Endothelial cell of umbilical vein (primary cell): ENCODE results near the gene TMC4. TPM values are rescaled to one million over a fixed set of nuclear protein-coding genes. Genes with fewer than 3 reads are reported as not detected.

ENCODE experiments used
- BruUV-seq: library from RNA; stranded (reverse); fragments of 400-500 nt; replicated peaks from 2 replicates; lab custom pipeline; 2021; lab: Mats Ljungman, UMichigan
- CTCF ChIA-PET: fragments of 300-600, 350-600 bp; sonication (Branson Sonifier 250); formaldehyde crosslinking; loops from one replicate; lab custom pipeline; 2021; ENCODE audit warnings: antibody characterized with exemption, inconsistent platforms; lab: Charles Lee
- POLR2A ChIA-PET: fragments of 300-600, 350-600 bp; sonication (Branson Sonifier 250); formaldehyde crosslinking; loops from one replicate; lab custom pipeline; 2021; ENCODE audit warnings: antibody characterized with exemption, inconsistent platforms; lab: Charles Lee
- DNase-seq: peaks from one replicate; pipeline ENCODE4 v3.0.0-alpha.2; 2011; ENCODE audit warnings: low read depth, low spot score
- FAIRE-seq: peaks from 2 replicates; lab custom pipeline; 2011; peaks lifted over from hg19 to GRCh38; lab: Jason Lieb, UNC
- H2AFZ ChIP-seq: 2 replicates; pipeline ENCODE4 v1.6.0; 2012; ENCODE audit warnings: low read depth, low read length, control low read depth, inconsistent platforms
- H3K27ac ChIP-seq: 2 replicates; pipeline ENCODE4 v1.5.1; 2011; ENCODE audit warnings: low read depth, mild to moderate bottlenecking, control low read depth, low read length, moderate library complexity; ENCODE audit not compliant: insufficient read depth
- H3K27me3 ChIP-seq, 2 experiments: 2 replicates each; pipeline versions ENCODE4 v1.6.0 to v1.6.1; 2011; ENCODE audit warnings: low read length in 2 of 2, mixed read lengths in 1 of 2; ENCODE audit not compliant: control insufficient read depth in 2 of 2, insufficient read depth in 2 of 2
- H3K36me3 ChIP-seq, 2 experiments: 2 replicates in 1 of 2; 3 replicates in 1 of 2; pipeline ENCODE4 v1.5.1; 2011; ENCODE audit warnings: low read length in 2 of 2, mild to moderate bottlenecking in 1 of 2, moderate library complexity in 1 of 2; ENCODE audit not compliant: control insufficient read depth in 2 of 2, insufficient read depth in 2 of 2; ENCODE audit errors: extremely low read depth in 1 of 2
- H3K4me1 ChIP-seq: 3 replicates; pipeline ENCODE4 v1.5.1; 2011; ENCODE audit warnings: mild to moderate bottlenecking, low read length; ENCODE audit not compliant: control insufficient read depth, insufficient read depth; ENCODE audit errors: extremely low read depth
- H3K4me2 ChIP-seq: 2 replicates; pipeline ENCODE4 v1.6.1; 2011; ENCODE audit warnings: low read length, control low read depth, mixed read lengths; ENCODE audit not compliant: insufficient read depth
- H3K4me3 ChIP-seq, 3 experiments: fragments of 200-600 bp in 1 of 3; sonication (generic), shearing (Covaris generic) in 1 of 3; replicated peaks in 1 of 3; 2 replicates each; pipeline ENCODE4 v1.5.1; 2011 to 2016; ENCODE audit warnings: control low read depth in 3 of 3, low read length in 3 of 3, mild to moderate bottlenecking in 2 of 3, inconsistent platforms in 1 of 3, low read depth in 1 of 3, moderate library complexity in 1 of 3; ENCODE audit not compliant: insufficient read depth in 1 of 3
- H3K79me2 ChIP-seq: 2 replicates; pipeline ENCODE4 v1.6.0; 2012; ENCODE audit warnings: low read length, inconsistent platforms; ENCODE audit not compliant: control insufficient read depth, insufficient read depth
- H3K9ac ChIP-seq: replicated peaks from 2 replicates; pipeline ENCODE3; 2011; ENCODE audit warnings: low read length, control low read depth; ENCODE audit not compliant: insufficient read depth; ENCODE audit errors: extremely low read depth
- H3K9me1 ChIP-seq: replicated peaks from 3 replicates; pipeline ENCODE4 v1.6.0; 2011; ENCODE audit warnings: mild to moderate bottlenecking, low read length; ENCODE audit not compliant: control insufficient read depth, insufficient read depth; ENCODE audit errors: extremely low read depth
- H3K9me3 ChIP-seq: replicated peaks from 2 replicates; pipeline ENCODE4 v1.5.1; 2012; ENCODE audit warnings: low read length, inconsistent platforms; ENCODE audit not compliant: control insufficient read depth, insufficient read depth
- H4K20me1 ChIP-seq: replicated peaks from 2 replicates; pipeline ENCODE3; 2011; ENCODE audit warnings: mild to moderate bottlenecking, low read length; ENCODE audit not compliant: control insufficient read depth, insufficient read depth; ENCODE audit errors: extremely low read depth
- CTCF ChIP-seq, 2 donors: IDR thresholded peaks; 1 replicate in 1 of 2; 2 replicates in 1 of 2; pipeline ENCODE4 v1.5.1; 2011; ENCODE audit warnings: low read length in 2 of 2, mild to moderate bottlenecking in 2 of 2, moderate library complexity in 2 of 2, control low read depth in 1 of 2, inconsistent platforms in 1 of 2, low read depth in 1 of 2; ENCODE audit not compliant: insufficient read depth in 1 of 2; ENCODE audit errors: extremely low read depth in 1 of 2
- EZH2 ChIP-seq: IDR thresholded peaks from 2 replicates; pipeline ENCODE4 v1.6.1; 2012; ENCODE audit warnings: borderline replicate concordance, low read depth, mild to moderate bottlenecking, moderate library complexity, low read length, inconsistent platforms; ENCODE audit not compliant: severe bottlenecking
- FOS ChIP-seq: IDR thresholded peaks from 2 replicates; pipeline ENCODE4 v1.6.1; 2011; ENCODE audit warnings: mild to moderate bottlenecking, low read length, moderate library complexity, borderline replicate concordance; ENCODE audit not compliant: insufficient read depth
- GATA2 ChIP-seq: IDR thresholded peaks from 2 replicates; pipeline ENCODE4 v1.7.0; 2011; ENCODE audit warnings: low read depth, mild to moderate bottlenecking, moderate library complexity, mixed read lengths, low read length; ENCODE audit not compliant: insufficient read length, insufficient read depth
- JUN ChIP-seq: IDR thresholded peaks from 2 replicates; pipeline ENCODE4 v1.6.1; 2011; ENCODE audit warnings: borderline replicate concordance, low read depth; ENCODE audit not compliant: insufficient read length, insufficient read depth
- MYC ChIP-seq: IDR thresholded peaks from one replicate; pipeline ENCODE4 v1.6.1; 2011; ENCODE audit warnings: mild to moderate bottlenecking, low read depth, low read length
- POLR2A ChIP-seq: IDR thresholded peaks from 2 replicates; pipeline ENCODE4 v1.6.1; 2012; ENCODE audit warnings: low read depth, mild to moderate bottlenecking, control low read depth, low read length
- POLR2AphosphoS5 ChIP-seq: IDR thresholded peaks from 2 replicates; pipeline ENCODE4 v1.6.1; 2012; ENCODE audit warnings: low read depth, mild to moderate bottlenecking, control low read depth, low read length, moderate library complexity; ENCODE audit not compliant: insufficient read depth
- dilution Hi-C: fragments of 300-500 bp; cut with MboI; formaldehyde crosslinking; loops from one replicate; pipeline ENCODE4 v1.15.0; 2019; ENCODE audit warnings: low sequenced_read_pairs; ENCODE audit not compliant: extremely low pct_ligation_motif_present
- intact Hi-C: fragments of 100-400 bp; cut with micrococcal nuclease; formaldehyde crosslinking; loops from one replicate; pipeline ENCODE4 v1.10.0; 2022
- polyA plus RNA-seq, 4 experiments: library from polyadenylated mRNA; depleted of rRNA in 3 of 4; stranded (reverse) in 3 of 4; unstranded in 1 of 4; fragments of >200 nt; gene quantifications; 2 replicates each; pipeline versions ENCODE4 v1.2.1 to v1.2.3, GENCODE V29; 2011 to 2012; ENCODE audit warnings: missing spikeins in 1 of 4
- total RNA-seq: library from RNA; stranded (reverse); gene quantifications from 2 replicates; pipeline ENCODE4 v1.2.3, GENCODE V29; 2021
- TF ChIP-seq, protein P1 (sequence below): IDR thresholded peaks from 2 replicates; pipeline ENCODE4 v1.6.1; 2011; ENCODE audit not compliant: insufficient read depth, insufficient read length

TMC4 gene
- total and polyA plus RNA-seq, 2 donors (not counting 3 experiments of a cell fraction or from before 2014, with no cell fraction given) = 0.71 to 1.7 TPM

DNA sequence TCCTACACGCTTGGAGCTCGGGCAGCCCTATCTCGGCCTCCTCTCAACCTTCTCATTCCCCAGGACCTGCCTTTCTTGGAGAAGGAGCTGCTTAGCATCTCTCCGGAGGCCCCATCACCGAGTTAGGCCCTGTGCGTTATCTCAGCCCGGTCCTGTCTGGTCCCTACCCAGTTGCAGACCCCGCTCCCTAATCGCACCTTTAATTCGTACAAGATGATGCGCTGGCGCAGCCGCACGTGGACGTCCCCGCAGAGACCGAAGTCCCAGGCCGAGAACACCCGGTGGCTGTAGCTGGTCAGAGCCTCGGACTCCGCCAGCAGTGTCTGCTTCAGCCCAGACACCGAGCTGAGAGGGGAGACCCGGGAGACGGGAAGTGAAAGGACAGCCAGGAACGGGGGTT is 7.7 kb downstream of the TMC4 start:
- Histone ChIP-seq H3K9me3 (no peaks in the 10 kb centered on the region), H3K4me2 (no peak overlapping the region), H3K4me3 (no peak overlapping the region), H3K36me3 (no peaks in the 10 kb centered on the region), H3K4me1 (peaks cover 8% of the 10 kb centered on the region), H2AFZ (no peak overlapping the region), H3K9me1 (no peaks in the 10 kb centered on the region), H3K27me3 (peaks cover 0 to 8% of the 10 kb centered on the region in 2 experiments), H3K27ac (no peak overlapping the region), H3K79me2 (no peaks in the 10 kb centered on the region), H3K9ac (no peak overlapping the region), H4K20me1 (no peaks in the 10 kb centered on the region)
- ChIA-PET CTCF (interaction anchor here (0.7 to 0.9 kb wide), 2 partner anchors 28 to 101 kb away, joined by 3 read pairs; no protein-coding TSS in a partner anchor), POLR2A (no interaction called here)
- no peak for DNase-seq
- dilution Hi-C loops (no loop called here), intact Hi-C loops (no loop called here)
- no peak for FAIRE-seq
- BruUV-seq = no TSS peak
- TF ChIP-seq, protein P1, sequence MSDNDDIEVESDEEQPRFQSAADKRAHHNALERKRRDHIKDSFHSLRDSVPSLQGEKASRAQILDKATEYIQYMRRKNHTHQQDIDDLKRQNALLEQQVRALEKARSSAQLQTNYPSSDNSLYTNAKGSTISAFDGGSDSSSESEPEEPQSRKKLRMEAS = no peak
- TF ChIP-seq GATA2 = no peak
- no peak for TF ChIP-seq EZH2
- TF ChIP-seq CTCF (IDR thresholded peaks at IDR 0.05; ENCODE audit: extremely low read depth in 1 of 2, insufficient read depth in 1 of 2, low read depth in 1 of 2, low read length in 2 of 2) = no peak
- TF ChIP-seq FOS = no peak
- no peak for TF ChIP-seq JUN
- TF ChIP-seq POLR2A = no peak
- no peak for TF ChIP-seq POLR2AphosphoS5
- no peak for TF ChIP-seq MYC
